Stimulated activated CD8-positive, alpha-beta memory T cell treated with anti-CD3 and anti-CD28 coated beads, Interleukin-7, amount 100 ng/mL, for 48 hours (primary cell): ENCODE data around the gene WWC2.

Source experiments
- DNase-seq, 2 donors: peaks; one replicate each; pipeline ENCODE4 v3.0.0-alpha.2; 2020; ENCODE audit warnings: low read depth in 1 of 2; ENCODE audit errors: extremely low read depth in 1 of 2

Gene WWC2

GRCh38 chr4:183098723-183099536 is at the start of gene WWC2:
Gene WWC2 (plus strand): TSS chr4:183099257. CDS start chr4:183099492, 235 bp downstream.
- DNase-seq: no peak

DNA sequence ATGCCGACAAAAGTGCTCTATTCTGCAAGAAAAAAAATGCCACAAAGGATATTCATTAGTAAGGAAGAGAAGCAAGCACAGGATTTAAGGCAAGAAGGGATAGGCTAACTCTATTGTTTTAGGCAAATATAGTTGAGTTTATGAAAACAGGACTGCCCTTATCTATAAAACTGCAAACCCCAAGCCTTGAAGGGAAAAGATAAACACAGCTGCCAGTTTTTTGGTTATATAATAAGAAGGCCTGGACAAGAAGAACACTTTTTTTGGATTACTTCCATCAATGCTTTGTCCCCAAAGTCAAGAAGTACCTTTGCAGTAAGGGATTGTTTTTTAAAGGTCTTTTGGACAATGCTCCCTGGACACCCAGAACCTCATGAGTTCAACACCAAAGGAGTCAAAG is 45.4 kb upstream of the WWC2 start:
- no peak for DNase-seq

GRCh38 chr4:183057255-183057654 is 41.8 kb upstream of the WWC2 start:
- DNase-seq: no peak

- DNase-seq: no peak
These were observed 39.3 kb upstream of the WWC2 start for GRCh38 chr4:183059797-183060196.

GRCh38 chr4:183068502-183068901 is 30.6 kb upstream of the WWC2 start:
- no peak for DNase-seq

- DNase-seq: no peak
These were observed 27.8 kb upstream of the WWC2 start for GRCh38 chr4:183071222-183071621.

DNA sequence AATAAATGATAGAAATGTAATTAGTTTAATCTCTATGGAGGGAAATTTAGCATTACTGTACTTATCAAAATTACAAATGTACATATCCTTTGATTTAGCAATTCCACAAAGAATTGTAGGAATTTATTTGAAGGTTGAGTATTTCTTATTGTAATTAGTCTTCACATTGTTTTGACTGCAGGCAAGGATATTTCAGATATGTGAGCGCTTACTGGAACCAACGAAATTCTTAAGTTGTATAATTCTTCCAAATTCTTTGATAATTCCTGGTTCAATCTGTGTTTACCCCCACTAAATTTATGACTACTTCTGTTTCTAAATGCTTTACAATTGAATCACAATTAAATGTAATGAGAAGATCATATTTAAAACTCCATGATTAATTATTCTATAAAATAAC is 26.9 kb upstream of the WWC2 start:
- no peak for DNase-seq

DNA sequence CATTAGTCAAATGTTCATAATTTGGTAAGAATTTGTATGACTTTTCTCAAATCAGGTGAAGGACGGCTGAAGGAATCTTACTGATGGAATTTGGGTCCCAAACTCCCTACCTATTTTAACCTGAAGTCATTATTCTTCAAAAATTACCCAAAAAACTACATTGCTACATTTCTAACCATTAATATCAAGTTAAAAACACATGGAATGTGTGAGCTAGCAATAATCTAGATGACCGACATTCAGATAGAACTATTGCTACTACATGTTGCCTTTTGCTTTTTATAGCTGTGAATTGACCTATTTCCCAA is 25.3 kb upstream of the WWC2 start:
- no peak for DNase-seq

GRCh38 chr4:183074288-183074990 is 24.6 kb upstream of the WWC2 start:
- DNase-seq: no peak

DNA sequence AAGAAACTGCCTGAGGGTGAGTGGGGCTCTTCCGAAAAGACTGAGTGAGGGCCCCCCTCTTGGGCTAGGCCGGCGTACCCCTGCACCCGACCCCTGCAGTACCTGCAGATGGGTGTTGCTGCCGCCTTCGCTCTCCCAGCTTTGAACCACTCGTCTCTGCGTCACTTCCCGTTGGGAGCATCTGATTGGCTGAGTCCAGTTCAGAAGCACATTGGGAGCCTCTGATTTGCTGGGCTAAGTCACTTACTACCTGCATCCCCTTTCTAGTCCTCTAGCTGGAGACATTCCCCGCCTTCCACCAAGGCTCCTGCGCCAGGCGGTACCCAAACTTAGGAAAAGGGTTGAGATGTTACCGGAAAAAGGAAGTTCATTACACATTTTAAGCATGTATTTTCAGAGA is 20.4 kb upstream of the WWC2 start:
- no peak for DNase-seq

DNA sequence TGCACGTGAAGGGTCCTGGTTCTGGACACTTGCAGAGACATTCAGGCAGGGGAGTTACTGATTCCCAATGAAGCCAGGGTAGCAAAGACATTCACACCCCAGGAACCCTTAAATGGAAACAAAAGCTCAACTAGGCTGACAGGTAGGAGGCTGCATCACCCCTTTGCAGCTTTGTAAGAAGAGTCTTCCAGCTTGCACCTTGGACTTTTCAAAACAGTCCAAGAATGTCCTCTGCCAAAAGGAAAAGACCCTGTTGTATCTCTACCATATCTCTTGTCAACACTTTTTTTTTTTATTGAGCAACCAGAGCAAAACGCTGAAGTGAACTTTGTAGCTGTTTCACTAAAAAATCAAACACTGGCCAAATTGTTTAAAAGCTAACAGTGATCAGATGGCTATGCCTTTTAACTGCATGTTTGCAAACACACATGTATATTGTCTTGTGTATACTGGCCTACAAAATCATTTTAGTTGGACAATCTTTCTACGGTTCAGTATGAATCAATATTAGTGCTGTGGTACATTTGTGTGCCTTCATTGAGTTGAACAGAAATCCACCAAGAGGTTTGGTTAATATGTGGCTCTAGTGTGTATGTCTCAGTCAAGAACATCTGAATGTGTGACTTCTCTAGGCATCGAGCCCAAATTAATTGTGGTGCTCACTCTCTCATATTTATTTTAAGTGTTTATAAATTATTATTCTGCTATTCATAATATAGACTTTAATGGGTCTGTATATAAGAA is 18.5 kb upstream of the WWC2 start:
- no peak for DNase-seq

DNA sequence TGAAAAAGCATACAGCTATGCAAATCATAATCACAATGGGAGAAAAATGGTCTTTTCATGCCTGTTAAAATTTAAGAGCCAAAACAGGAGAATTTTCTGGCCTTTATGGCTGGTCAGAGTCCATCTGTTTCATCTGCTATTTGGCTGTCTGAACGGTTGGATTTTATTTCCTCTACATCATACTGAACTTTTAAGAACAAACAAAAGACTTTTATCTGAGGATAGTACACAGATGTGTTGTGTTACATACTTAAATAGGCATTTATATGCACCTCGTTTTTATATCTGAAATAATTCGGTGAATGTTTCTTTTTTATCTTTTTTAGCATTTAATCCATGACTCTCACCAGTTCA is 18.0 kb upstream of the WWC2 start:
- DNase-seq: no peak

GRCh38 chr4:183082053-183082452 is 17.0 kb upstream of the WWC2 start:
- no peak for DNase-seq

- no peak for DNase-seq
These were observed 4.5 kb upstream of the WWC2 start for GRCh38 chr4:183094393-183095198.

GRCh38 chr4:183095199-183095512 is 3.9 kb upstream of the WWC2 start:
- DNase-seq: no peak

GRCh38 chr4:183096276-183096965 is 2.6 kb upstream of the WWC2 start:
- DNase-seq: no peak

- DNase-seq: no peak
These were observed 1.6 kb upstream of the WWC2 start for GRCh38 chr4:183097231-183098018.

DNA sequence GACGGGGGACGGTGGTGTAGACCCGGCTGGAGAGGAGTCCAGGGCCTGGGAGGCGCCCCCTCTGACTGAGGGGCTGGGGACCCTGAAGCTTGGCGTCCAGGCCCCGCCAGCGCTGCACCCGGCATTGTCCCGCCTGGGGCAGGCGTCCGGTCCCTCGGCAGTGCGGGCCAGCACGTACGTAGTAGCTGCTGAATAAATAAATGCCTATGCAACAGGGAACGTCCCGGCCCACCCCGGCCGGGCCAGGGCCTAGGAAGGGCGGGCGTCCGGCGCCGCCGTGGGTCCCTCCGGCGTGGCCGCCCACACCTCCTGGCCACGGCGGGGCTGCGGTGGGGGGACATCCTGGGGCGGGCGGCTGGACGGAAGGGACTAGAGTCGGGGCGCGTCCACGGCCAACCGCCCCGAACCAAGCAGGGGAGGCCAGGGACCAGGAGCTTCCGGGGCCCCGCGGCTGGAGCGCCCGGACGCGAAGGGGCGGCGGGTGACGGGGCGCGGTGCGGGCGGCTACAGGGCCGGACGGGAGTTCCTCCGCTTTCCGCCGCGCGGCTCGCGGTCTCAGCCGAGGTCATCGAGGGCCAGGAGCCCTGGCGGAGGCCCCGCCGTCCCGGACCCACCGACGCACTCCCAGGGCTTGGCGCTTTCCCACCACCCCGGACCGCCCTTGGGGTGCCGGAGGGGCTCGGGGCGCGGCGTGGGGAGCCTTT is 886 bp upstream of the WWC2 start:
- DNase-seq: no peak

DNA sequence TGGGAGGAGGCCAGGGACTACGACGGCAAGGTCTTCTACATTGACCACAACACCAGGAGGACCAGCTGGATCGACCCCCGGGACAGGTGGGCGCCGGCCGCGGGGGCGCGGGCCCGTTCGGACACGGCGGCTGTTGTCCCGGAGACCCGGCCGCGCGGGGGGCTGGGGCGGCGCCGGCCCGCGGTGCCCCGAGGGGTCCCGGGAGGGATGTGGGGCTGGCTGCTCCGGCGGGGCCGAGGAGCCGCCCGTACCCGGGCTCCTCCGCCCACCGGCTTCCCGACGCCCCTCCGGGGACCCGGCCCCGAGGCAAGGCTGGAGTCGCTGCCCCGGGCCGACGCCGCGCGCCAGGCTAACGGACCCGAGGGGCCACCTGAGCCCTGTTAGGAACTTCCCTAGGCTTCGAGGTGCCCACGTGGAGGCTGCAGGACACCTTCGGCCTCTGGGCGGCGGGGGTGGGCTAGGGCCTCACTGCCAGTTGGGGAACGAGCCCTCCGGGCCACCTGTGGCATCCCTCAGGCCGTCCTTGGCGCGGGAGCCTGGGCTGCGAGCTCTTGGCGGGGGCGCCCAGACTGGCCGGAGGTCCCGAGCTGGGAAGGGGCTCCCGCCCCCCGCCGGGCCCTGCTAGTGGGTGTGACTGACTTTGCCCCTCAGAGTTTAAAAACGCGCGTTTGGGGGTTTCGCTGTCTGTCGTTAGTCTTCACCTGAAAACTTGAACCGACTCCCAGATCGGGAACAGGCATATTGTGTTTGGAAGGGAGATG is 660 bp downstream of the WWC2 start:
- DNase-seq: no peak
